ENCODE data around the gene GABBR2.

GABBR2 gene

DNA sequence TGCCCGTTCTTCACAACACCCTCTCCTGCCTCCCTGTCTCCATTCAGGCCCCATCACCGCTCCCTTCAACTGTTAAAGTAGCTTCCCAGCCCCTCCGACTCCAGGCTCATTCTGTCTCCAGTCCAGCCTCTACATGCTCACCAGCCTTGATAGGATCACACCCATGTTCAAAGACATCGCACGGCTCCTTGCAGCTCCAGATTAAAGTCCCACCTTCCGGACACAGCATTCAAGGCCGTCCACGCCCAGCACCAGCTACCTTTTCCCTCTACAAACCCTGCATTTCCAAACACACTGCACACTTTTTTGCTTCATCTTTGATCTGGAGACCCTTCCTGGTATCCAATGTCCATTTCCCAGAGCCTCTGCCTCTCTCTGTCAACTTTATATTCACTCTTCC is 6.4 kb downstream of the GABBR2 start:
- TF ChIP-seq CTCF (conservative IDR thresholded peaks at IDR 0.05; ENCODE audit: control insufficient read depth, insufficient read depth, low read depth, low read length): no peak
- DNase-seq (ENCODE audit: low read depth): no peak
- H3K4me3 ChIP-seq (ENCODE audit: control insufficient read depth, low read depth, low read length): no peak overlapping the region

- TF ChIP-seq CTCF (conservative IDR thresholded peaks at IDR 0.05; ENCODE audit: control insufficient read depth, insufficient read depth, low read depth, low read length): no peak
- no peak overlapping the region for H3K4me3 ChIP-seq (ENCODE audit: control insufficient read depth, low read depth, low read length)
- no peak for DNase-seq (ENCODE audit: low read depth)
Observed at GRCh38 chr9:98701576-98701975, 7.2 kb downstream of the GABBR2 start.

DNA sequence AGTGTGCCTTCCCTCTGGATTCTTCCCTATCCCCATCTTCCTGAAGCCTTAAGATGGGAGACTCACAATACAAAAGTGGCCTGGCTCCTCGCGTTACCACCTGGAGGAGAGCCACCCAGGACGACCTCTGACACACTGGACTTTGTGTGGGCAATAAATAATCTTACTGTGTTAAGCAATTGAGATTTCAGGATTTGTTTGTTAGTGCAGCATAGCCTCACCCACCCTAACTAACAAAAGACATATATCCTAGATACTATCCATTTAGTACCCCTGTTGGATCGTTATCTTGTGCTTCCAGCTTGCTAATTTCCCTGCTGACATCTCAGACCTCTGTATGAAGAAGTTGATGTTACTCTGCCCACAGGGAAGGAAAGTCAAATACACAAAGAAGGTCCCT is 7.9 kb downstream of the GABBR2 start:
- no peak for TF ChIP-seq CTCF (conservative IDR thresholded peaks at IDR 0.05; ENCODE audit: control insufficient read depth, insufficient read depth, low read depth, low read length)
- H3K4me3 ChIP-seq (ENCODE audit: control insufficient read depth, low read depth, low read length): no peak overlapping the region
- no peak for DNase-seq (ENCODE audit: low read depth)

DNA sequence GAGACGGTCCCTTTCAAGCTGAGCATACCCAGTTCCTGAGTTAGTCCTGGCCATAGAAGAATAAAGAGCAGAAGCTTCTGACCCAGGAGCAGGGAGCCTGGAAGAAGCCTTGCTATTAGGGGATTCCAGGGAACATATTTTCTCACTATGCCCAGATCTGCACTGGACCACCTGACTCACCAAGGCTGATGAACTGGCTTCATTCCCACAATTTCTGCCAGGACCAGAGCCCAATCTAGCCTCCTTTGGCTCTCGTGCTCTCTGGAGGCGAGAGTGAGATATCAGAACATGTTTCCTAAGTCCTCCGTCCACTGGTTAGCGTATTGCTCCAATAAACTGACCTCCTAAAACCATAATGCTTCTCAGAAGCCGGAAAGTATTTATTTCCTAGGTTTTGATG is 9.9 kb downstream of the GABBR2 start:
- TF ChIP-seq CTCF (conservative IDR thresholded peaks at IDR 0.05; ENCODE audit: control insufficient read depth, insufficient read depth, low read depth, low read length): no peak
- H3K4me3 ChIP-seq (ENCODE audit: control insufficient read depth, low read depth, low read length): no peak overlapping the region
- DNase-seq (ENCODE audit: low read depth): peak; percentile 20

DNA sequence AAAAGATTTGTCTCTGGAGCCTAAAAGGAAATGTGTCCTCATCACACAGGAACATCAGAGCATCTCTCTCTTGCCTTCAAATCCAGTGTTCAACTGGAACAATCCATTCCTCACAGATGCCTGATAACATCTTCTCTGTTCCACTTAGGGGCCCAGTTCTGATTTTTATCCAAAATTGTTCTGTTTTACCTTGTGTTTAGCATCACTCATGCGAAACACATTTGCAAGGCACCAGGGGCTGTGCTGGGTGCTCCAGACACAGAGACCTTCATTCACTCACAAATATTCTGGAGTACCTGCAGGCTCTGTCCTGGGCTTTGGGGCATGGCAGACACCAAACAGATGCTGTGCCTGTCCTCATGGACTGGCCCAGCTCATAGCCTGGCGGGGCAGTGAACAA is 13.8 kb downstream of the GABBR2 start:
- no peak overlapping the region for H3K4me3 ChIP-seq (ENCODE audit: control insufficient read depth, low read depth, low read length)
- no peak for TF ChIP-seq CTCF (conservative IDR thresholded peaks at IDR 0.05; ENCODE audit: control insufficient read depth, insufficient read depth, low read depth, low read length)
- no peak for DNase-seq (ENCODE audit: low read depth)

DNA sequence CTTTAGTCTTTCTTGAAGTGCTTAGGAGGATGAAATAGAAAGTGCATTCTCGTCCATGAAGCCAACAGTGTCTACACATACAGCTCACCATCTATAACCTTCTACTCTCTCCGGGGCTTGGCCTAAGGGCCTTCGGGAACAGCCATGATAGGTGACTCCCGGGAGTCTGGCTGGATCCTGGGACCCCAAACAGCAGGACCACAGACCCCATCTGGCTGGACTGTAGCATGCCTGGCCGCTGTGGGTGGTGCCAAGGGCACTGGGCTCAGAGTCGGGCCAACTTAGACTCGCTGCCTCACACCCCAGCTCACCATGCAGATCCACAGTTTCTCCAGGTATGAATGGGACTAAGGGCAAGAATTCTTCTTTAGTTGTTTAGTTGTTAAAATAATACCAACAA is 16.3 kb downstream of the GABBR2 start:
- TF ChIP-seq CTCF (conservative IDR thresholded peaks at IDR 0.05; ENCODE audit: control insufficient read depth, insufficient read depth, low read depth, low read length): no peak
- no peak for DNase-seq (ENCODE audit: low read depth)
- H3K4me3 ChIP-seq (ENCODE audit: control insufficient read depth, low read depth, low read length): no peak overlapping the region

- no peak for TF ChIP-seq CTCF (conservative IDR thresholded peaks at IDR 0.05; ENCODE audit: control insufficient read depth, insufficient read depth, low read depth, low read length)
- H3K4me3 ChIP-seq (ENCODE audit: control insufficient read depth, low read depth, low read length): no peak overlapping the region
- DNase-seq (ENCODE audit: low read depth): no peak
Observed at GRCh38 chr9:98691890-98692289, 16.8 kb downstream of the GABBR2 start.

Data from fibroblast of mammary gland (primary cell).